Common myeloid progenitor, CD34-positive (primary cell): ENCODE measurements around the gene CCDC32. TPM values are rescaled to one million over a fixed set of nuclear protein-coding genes. Genes with fewer than 3 reads are reported as not detected.
A peak's percentile ranks its signal among the peaks of the same experiment; 100 is the strongest.

Experiments used
- CTCF ChIA-PET: fragments of 350-600 bp; sonication (Branson Sonifier 250); formaldehyde crosslinking; loops from one replicate; lab custom pipeline; 2021; ENCODE audit warnings: antibody characterized with exemption; lab: Charles Lee
- POLR2A ChIA-PET: fragments of 350-600 bp; sonication (Branson Sonifier 250); formaldehyde crosslinking; loops from one replicate; lab custom pipeline; 2021; ENCODE audit warnings: antibody characterized with exemption; lab: Charles Lee
- DNase-seq, 3 donors: peaks; one replicate each; pipeline versions ENCODE4 v3.0.0 to v3.0.0-alpha.2; 2013
- H3K27ac ChIP-seq, 2 experiments: 1 replicate in 1 of 2; 2 replicates in 1 of 2; pipeline ENCODE4 v1.7.0; 2013; ENCODE audit warnings: inconsistent platforms in 2 of 2, low read length in 2 of 2, mild to moderate bottlenecking in 2 of 2, low read depth in 1 of 2, moderate library complexity in 1 of 2; ENCODE audit not compliant: severe bottlenecking in 2 of 2, insufficient read depth in 1 of 2, poor library complexity in 1 of 2
- H3K27me3 ChIP-seq, 5 experiments: replicated peaks in 2 of 5; 1 replicate in 3 of 5; 2 replicates in 2 of 5; pipeline versions ENCODE4 v1.6.1 to v1.7.0; 2013; ENCODE audit warnings: low read length in 4 of 5, mild to moderate bottlenecking in 2 of 5, moderate library complexity in 2 of 5, inconsistent platforms in 1 of 5; ENCODE audit not compliant: insufficient read depth in 5 of 5, control insufficient read depth in 4 of 5
- H3K36me3 ChIP-seq, 4 experiments: 1 replicate in 2 of 4; 2 replicates in 2 of 4; pipeline versions ENCODE4 v1.6.1 to v1.7.0; 2013; ENCODE audit warnings: low read length in 3 of 4, control low read depth in 1 of 4, mild to moderate bottlenecking in 1 of 4; ENCODE audit not compliant: control insufficient read depth in 4 of 4, insufficient read depth in 4 of 4
- H3K4me1 ChIP-seq, 4 experiments: 1 replicate in 3 of 4; 2 replicates in 1 of 4; pipeline versions ENCODE4 v1.6.1 to v1.7.1; 2013; ENCODE audit warnings: low read length in 3 of 4, mild to moderate bottlenecking in 3 of 4, control low read depth in 1 of 4, inconsistent platforms in 1 of 4, moderate library complexity in 1 of 4; ENCODE audit not compliant: control insufficient read depth in 4 of 4, insufficient read depth in 4 of 4; ENCODE audit errors: control extremely low read depth in 1 of 4
- H3K4me3 ChIP-seq, 7 experiments: 1 replicate in 4 of 7; 2 replicates in 3 of 7; pipeline versions ENCODE4 v1.5.1 to v1.7.0; 2013; ENCODE audit warnings: mild to moderate bottlenecking in 7 of 7, low read length in 6 of 7, moderate library complexity in 6 of 7, inconsistent platforms in 2 of 7, low read depth in 2 of 7, control low read depth in 1 of 7; ENCODE audit not compliant: insufficient read depth in 4 of 7, control insufficient read depth in 1 of 7; ENCODE audit errors: extremely low read depth in 1 of 7
- H3K9me3 ChIP-seq, 5 experiments: 1 replicate in 4 of 5; 2 replicates in 1 of 5; pipeline versions ENCODE4 v1.6.1 to v1.7.1; 2013; ENCODE audit warnings: low read length in 4 of 5, mild to moderate bottlenecking in 2 of 5, inconsistent platforms in 1 of 5, low read depth in 1 of 5, moderate library complexity in 1 of 5; ENCODE audit not compliant: control insufficient read depth in 4 of 5, insufficient read depth in 2 of 5; ENCODE audit errors: control extremely low read depth in 1 of 5
- WGBS: methylation state at CpG from one replicate; pipeline ENCODE4 v1.1.5; 2013; ENCODE audit not compliant: insufficient coverage; 5-methylcytosine and 5-hydroxymethylcytosine counted together
- polyA plus RNA-seq: library from polyadenylated mRNA; unstranded; fragments of 120-200 nt; gene quantifications from one replicate; pipeline ENCODE4 v1.2.1, GENCODE V29; 2013

CCDC32 gene, protein sequence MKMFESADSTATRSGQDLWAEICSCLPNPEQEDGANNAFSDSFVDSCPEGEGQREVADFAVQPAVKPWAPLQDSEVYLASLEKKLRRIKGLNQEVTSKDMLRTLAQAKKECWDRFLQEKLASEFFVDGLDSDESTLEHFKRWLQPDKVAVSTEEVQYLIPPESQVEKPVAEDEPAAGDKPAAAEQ
- polyA plus RNA-seq = 36.6 TPM

DNA sequence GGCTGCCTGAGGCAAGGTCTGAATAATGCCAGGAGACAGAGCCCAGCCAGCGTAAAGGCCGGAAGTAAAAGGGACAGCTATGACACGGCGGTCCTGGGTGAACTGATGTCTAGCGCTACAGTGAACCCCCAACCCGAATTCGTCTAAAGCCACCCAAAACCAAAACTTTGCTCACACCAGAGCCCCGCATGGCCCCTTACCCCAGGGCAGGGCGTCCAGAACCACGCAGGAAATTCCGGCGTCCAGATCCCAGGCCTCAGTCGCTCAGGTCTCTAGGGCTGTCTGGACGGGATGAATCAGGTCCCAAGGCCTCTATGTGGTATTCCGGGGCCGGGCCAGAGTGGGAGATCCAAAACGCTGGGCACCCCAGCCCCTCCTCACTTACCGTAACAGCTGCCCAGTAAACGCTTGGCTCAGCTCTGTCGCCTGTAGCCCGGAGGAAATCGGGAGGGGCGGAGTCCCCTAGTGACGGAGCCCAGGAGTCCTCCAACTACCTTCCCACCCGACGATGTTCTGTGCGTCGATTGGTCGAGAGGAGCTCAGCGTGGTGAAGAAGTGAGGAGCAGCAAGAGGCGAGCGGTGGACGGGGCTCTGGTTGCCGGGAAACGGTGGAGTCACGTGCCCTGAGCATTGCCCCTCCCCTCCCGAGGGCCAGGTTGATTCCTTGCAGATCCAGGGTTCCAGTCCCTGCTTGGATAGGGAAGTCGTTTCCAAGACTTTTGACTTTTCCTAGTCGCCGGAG, at the start of gene CCDC32:
Gene CCDC32 (minus strand): TSS at position 452 of the 742 bp plus-strand sequence. CDS start 2,027 bp downstream, outside the sequence.
- no peaks in the 10 kb centered on the region for H3K9me3 ChIP-seq
- H3K27me3 ChIP-seq = no peaks in the 10 kb centered on the region
- POLR2A ChIA-PET = interaction anchor here (0.5 to 1.0 kb wide), 3 partner anchors 114 to 357 kb away, joined by 3 read pairs; no protein-coding TSS in a partner anchor
- H3K4me1 ChIP-seq = peaks cover 9 to 31% (median 19%) of the 10 kb centered on the region in 4 experiments
- under 1% methylated on average over 34 of the region's 40 CpGs for WGBS
- peak within 1 kb of the TSS; percentile 79 to 99 (median 97) for H3K4me3 ChIP-seq
- peaks cover 0 to 11% (median 6%) of the 10 kb centered on the region in 4 experiments for H3K36me3 ChIP-seq
- peak; percentile 97 to 99 (median 98) for DNase-seq
- H3K27ac ChIP-seq = peak within 1 kb of the TSS; percentile 70 to 94
- CTCF ChIA-PET = interaction anchor here (0.7 to 1.3 kb wide), 6 partner anchors 12 to 223 kb away, joined by 3 read pairs; no protein-coding TSS in a partner anchor

DNA sequence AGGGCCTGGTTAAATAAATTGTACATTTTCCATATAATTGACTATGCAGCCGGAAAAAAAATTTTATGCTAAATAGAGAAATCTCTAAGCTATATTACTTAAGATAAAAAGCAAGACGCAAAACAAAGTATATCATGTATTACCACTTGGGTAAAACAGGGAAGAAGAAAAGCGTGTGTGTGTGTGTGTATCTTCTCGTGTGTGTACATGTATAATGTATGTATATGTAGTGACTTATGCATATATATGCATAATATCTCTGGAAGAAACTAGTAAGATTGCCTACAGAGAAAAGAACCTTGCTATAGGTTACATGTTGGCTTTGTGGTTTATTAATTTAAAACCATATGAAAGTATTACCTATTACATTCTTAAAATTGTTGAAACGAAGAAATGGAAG, 48.2 kb upstream of the CCDC32 start:
- DNase-seq = no peak
- Histone ChIP-seq H3K9me3 (no peaks in the 10 kb centered on the region), H3K4me3 (no peak overlapping the region), H3K36me3 (peaks cover 2 to 20% (median 4%) of the 10 kb centered on the region in 4 experiments), H3K4me1 (peaks cover 0 to 4% (median under 1%) of the 10 kb centered on the region in 4 experiments), H3K27ac (no peak overlapping the region), H3K27me3 (no peaks in the 10 kb centered on the region)
- ChIA-PET POLR2A (no interaction called here), CTCF (no interaction called here)
- WGBS = no CpG with 5 or more reads among the region's 5 CpGs

DNA sequence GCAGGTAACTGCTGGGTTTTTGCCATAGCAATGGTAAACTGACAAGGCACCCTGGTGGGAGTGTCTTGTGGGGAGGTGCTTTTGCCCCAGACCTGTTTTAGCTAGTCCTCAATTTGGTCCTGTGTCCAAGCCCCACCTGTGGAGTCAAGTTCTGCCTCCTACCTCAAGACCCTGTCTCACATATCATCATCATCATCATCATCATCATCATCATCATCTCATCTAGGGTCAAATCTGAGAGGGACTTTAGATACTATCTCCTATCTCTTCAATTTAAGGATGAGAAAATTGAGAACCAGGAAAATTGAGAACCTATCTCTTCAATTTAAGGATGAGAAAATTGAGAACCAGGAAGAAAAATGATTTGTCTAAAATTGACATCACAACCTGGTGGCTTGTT, 39.1 kb upstream of the CCDC32 start:
- no peak overlapping the region for H3K27ac ChIP-seq
- H3K4me3 ChIP-seq = no peak overlapping the region
- no peaks in the 10 kb centered on the region for H3K4me1 ChIP-seq
- no peaks in the 10 kb centered on the region for H3K27me3 ChIP-seq
- ChIA-PET CTCF (interaction anchor here (0.7 to 2.3 kb wide), 3 partner anchors 14 to 35 kb away, joined by 3 to 10 read pairs (median 3); partner anchors contain the start of gene RPUSD2), POLR2A (no interaction called here)
- peaks cover 2 to 9% (median 5%) of the 10 kb centered on the region in 4 experiments for H3K36me3 ChIP-seq
- no peaks in the 10 kb centered on the region for H3K9me3 ChIP-seq
- no peak for DNase-seq

DNA sequence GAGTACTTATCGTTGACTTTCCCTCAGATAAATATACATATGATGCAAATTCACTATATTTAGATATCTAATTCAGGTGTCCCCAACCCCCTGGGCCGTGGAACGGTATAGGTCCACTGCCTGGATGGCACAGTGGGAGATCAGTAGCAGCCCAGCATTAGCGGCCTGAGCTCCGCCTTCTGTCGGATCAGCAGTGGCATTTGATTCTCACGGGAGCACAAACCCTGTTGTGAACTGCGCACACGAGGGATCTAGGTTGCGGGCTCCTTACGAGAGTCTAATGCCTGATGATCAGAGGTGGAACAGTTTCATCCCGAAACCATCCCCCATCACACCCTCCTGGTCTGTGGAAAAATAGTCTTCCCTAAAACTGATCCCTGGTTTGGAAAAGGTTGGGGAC, 36.1 kb upstream of the CCDC32 start:
- ChIA-PET CTCF (interaction anchor here (1.1 kb wide), 1 partner anchor 36 kb away, joined by 3 read pairs; the partner anchor contains the start of gene CCDC32), POLR2A (no interaction called here)
- 92% methylated on average over 8 of the region's 12 CpGs for WGBS

DNA sequence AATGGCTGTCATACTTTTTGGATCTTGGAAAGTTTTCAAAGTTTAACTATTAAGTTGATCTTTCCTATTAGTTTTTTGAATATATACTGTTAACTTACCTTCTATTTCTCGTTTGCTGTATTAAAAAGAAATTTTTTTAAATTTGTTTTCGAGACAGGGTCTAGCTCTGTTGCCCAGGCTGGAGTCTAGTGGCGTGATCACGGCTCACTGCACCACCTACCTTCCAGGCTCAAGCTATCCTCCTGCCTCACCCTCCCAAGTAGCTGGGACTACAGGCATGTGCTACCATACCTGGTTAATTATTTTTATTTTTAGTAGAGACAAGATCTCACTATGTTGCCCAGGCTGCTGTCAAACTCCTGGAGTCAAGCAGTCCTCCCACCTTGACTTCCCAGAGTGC, 33.8 kb upstream of the CCDC32 start:
- POLR2A ChIA-PET = no interaction called here
- peaks cover 0 to 14% (median 11%) of the 10 kb centered on the region in 4 experiments for H3K4me1 ChIP-seq
- H3K27me3 ChIP-seq = no peaks in the 10 kb centered on the region
- H3K9me3 ChIP-seq = no peaks in the 10 kb centered on the region
- H3K27ac ChIP-seq = no peak overlapping the region
- no peak overlapping the region for H3K4me3 ChIP-seq
- WGBS = 92% methylated on average over 2 of the region's 4 CpGs
- no peaks in the 10 kb centered on the region for H3K36me3 ChIP-seq
- CTCF ChIA-PET = interaction anchor here (1.0 to 1.6 kb wide), 5 partner anchors 9 to 104 kb away, joined by 3 to 4 read pairs (median 3); no protein-coding TSS in a partner anchor
- no peak for DNase-seq

More for the DNA sequence above, 36.1 kb upstream of the CCDC32 start:
- DNase-seq = no peak
- H3K4me1 ChIP-seq = peaks cover 0 to under 1% (median 0%) of the 10 kb centered on the region in 4 experiments
- H3K27me3 ChIP-seq = no peaks in the 10 kb centered on the region
- H3K9me3 ChIP-seq = no peaks in the 10 kb centered on the region
- no peak overlapping the region for H3K4me3 ChIP-seq
- no peak overlapping the region for H3K27ac ChIP-seq
- H3K36me3 ChIP-seq = peaks cover 0 to 5% (median 2%) of the 10 kb centered on the region in 4 experiments

DNA sequence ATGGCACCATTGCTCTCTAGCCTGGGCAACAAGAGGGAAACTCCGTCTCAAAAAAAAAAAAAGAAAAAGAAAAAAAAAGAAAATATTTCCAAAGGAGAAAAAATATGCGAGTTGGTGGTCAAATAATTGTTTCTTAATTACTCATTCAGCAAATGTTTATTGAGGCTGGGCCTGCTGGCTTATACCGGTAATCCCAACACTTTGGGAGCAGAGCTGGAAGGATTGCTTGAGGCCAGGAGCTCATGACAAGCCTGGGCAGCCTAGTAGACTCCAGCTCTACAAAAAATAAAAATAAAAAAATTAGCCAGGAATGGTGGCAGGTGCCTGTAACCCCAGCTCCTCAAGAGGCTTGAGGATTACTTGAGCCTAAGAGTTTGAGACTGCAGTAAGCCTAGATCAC, 33.3 kb upstream of the CCDC32 start:
- WGBS = 90% methylated on average over 2 of the region's 3 CpGs
- no peak for DNase-seq
- Histone ChIP-seq H3K9me3 (no peaks in the 10 kb centered on the region), H3K27me3 (no peaks in the 10 kb centered on the region), H3K36me3 (no peaks in the 10 kb centered on the region), H3K4me1 (peaks cover 0 to 14% (median 11%) of the 10 kb centered on the region in 4 experiments), H3K4me3 (no peak overlapping the region), H3K27ac (no peak overlapping the region)
- POLR2A ChIA-PET = no interaction called here
- CTCF ChIA-PET = interaction anchor here (1.0 to 1.6 kb wide), 4 partner anchors 8 to 105 kb away, joined by 3 to 4 read pairs (median 4); no protein-coding TSS in a partner anchor
